NCI-H2171 (cell line): ENCODE data around the gene RXFP1.
"Not testable (repeated sequence)": the region's sequence is repeated elsewhere in the genome, so short reads cannot be mapped to it uniquely, and the experiment has no call there.

ENCODE experiments used
- DNase-seq: peaks from one replicate; lab custom pipeline; 2025; lab: John Stamatoyannopoulos, UW

RXFP1 gene

GRCh38 chr4:158617956-158618355 lies 96.3 kb downstream of the RXFP1 start:
- no peak for DNase-seq

GRCh38 chr4:158621729-158622128 lies 100.0 kb downstream of the RXFP1 start:
- DNase-seq, result no peak

- no peak for DNase-seq
These were observed 100.6 kb downstream of the RXFP1 start for GRCh38 chr4:158622251-158622650.

GRCh38 chr4:158624889-158625478 lies 103.3 kb downstream of the RXFP1 start:
- peak; percentile 1 for DNase-seq

DNA sequence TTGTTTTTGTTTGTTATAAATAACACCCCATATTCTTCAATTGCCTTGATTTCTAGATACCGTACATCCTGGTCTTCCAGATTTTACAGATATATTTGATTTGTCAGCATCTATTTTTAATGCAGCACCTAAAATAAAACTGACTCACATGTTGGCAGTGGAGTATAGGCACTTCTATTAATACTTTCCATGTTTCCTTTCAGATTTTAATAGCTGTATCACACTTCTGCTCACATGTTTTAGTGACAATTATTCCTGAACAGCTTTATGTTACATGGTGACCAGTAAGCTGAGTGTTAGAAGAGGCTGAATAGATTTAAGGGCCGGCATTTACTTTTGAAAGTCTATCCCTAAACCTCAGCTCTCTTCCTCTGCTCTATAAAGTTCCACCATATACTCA lies 103.9 kb downstream of the RXFP1 start:
- no peak for DNase-seq

- no peak for DNase-seq
These were observed 109.2 kb downstream of the RXFP1 start for GRCh38 chr4:158630893-158631292.

DNA sequence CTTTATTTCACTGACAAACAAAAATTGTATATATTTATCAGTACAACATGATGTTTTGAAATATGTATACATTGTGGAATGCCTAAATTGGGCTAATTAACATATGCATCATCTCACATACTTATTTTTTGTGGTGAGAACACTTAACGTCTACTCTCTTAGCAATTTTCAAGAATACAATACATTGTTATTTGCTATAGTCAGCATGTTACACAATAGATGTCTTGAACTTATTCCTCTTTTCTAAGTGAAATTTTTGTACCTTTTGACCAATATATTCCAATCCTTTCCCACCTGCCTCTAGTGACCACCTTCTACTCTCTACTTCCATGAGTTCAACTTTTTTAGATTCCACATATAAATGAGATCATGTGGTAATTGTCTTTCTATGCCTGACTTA lies 114.9 kb downstream of the RXFP1 start:
- no peak for DNase-seq

DNA sequence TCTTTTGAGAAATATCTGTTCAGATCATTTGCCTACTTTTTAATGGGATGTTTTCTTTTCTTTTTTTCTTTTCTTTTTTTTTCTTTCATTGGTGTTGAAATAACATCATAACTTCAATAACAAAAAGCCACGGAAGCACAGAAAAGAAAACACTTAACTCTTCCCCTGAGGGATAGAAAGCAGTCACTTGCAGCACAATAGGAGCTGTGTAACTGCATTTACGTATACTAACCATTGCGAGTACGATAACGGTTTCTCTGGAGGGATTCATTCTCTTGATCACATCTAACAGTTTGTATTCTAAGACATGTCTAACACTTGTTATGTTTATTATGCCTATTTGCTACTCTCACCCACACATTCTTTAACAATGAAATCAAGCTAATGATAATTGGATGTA lies 122.7 kb downstream of the RXFP1 start:
- no peak for DNase-seq

- DNase-seq, result no peak
These were observed 123.1 kb downstream of the RXFP1 start for GRCh38 chr4:158644760-158645159.

DNA sequence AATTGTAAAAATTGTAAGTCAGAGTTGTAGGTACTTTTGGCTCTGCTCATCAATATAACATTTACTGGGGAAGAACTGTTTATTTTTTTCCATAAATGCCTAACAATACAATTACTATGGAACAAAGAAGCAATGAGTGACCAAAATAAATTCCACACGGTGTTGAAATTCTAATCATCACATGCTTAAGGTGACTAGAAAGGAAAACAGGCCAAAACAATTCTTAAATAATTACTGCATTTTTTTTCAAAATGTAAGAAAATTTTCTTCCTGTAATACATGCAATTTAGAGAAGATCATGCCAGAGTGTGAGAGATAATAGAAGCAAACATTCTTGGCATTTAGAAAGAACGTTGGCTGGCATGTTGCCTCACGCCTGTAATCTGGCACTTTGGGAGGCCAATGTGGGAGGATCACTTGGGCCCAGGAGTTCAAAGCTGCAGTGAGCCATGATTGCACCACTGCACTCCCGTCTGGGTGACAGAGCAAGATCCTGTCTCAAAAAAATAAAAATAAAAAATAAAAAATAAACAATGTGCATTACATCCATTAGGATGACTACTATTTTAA lies 127.5 kb downstream of the RXFP1 start:
- no peak for DNase-seq

- no peak for DNase-seq
These were observed 131.2 kb downstream of the RXFP1 start for GRCh38 chr4:158652920-158653319.

DNA sequence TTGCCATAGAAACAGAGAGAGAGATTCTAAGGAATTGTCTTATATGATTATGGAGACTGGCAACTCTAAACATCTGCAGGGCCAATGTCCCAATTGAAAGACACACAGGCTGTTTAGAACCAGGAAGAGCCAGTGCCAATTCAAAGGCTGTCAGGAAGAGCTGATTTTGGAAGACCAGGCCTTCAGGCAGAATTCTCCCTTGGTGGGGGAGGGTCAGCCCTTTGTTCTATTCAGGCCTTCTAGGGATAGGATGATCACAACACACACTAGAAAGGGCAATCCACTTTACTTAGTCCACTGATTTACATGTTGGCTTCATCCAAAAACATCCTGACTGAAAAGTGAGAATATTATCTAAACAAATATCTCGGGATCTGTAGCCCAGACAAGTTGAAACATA lies 134.8 kb downstream of the RXFP1 start:
- no peak for DNase-seq

DNA sequence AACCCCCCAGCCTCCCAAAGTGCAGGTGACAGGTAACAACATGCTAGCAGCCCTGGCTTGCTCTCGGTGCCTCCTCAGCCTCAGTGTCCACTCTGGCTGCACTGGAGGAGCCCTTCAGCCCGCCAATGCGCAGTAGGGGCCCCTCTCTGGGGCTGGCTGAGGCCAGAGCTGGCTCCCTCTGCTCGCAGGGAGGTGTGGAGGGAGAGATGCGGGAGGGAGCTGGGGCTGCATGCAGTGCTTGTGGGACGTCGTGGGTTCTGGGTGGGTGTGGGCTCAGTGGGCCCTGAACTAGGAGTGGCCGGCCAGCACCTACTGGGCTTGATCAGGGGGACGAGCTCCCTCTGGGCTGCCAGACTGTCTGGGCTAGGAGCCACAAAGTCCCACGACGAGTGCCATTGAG lies 135.6 kb downstream of the RXFP1 start:
- DNase-seq, result no peak

DNA sequence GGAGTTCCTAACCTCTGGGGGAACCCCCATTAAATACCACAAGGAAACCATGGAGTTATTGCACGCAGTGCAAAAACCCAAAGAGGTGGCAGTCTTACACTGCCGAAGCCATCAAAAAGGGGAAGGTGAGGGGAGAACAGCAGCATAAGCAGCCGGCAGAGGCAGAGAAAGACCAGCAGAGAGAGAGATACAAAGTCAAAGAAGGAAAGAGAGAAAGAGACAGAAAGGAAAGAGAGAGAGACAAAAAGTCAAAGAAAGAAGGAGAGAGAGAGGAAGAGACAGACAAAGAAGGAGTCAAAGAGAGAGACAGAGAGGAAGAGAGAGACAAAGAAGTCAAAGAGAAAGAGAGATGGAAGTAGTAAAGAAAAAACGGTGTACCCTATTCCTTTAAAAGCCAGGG lies 141.6 kb downstream of the RXFP1 start:
- DNase-seq, result not testable (repeated sequence)

- DNase-seq, result not testable (repeated sequence)
These were observed 142.3 kb downstream of the RXFP1 start for GRCh38 chr4:158663707-158664625.

GRCh38 chr4:158664806-158665205 lies 143.1 kb downstream of the RXFP1 start:
- DNase-seq, result no peak

- no peak for DNase-seq
These were observed 145.2 kb downstream of the RXFP1 start for GRCh38 chr4:158666892-158667291.

DNA sequence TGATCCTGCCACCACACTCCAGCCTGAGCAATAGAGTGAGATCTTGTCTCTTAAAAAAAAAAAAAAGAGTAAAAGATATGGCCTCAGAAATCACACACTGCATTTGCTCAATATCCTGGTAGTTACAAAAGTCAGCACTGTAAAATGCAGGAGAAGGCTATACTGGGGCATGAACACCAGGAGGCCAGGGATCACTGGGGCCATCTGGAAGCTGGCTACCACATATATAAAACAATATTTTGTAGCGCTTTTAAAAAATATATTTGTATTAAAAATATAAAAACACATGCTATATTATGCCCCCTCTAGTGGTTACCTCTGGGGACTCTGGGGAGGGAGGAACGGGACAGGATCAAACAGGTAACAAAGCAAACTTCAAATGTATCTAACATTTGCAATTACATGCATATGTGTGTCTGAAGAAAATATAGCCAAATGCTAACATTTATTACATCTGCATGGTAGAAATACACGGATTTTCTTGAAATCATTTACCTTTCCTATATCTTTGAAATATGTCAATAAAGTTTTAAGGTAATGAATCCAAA lies 146.0 kb downstream of the RXFP1 start:
- DNase-seq, result no peak

DNA sequence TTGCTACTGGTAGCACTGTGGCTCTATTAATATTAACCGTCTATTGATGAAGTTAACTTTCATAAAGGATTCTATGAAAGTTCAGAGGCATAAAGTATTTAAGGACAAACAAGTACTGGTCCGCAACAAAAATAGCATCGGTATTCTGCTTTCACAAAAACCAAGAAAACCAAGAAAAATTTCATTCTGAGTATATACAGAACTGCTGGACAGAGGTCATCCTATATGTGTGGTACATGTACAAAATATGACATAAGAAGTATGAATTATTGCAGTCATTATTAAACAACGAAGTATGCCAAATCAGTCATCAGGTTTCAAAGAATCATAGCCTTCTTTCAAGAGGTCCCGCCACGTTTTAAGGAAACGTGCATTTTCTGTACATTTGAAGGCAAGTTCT lies 147.6 kb downstream of the RXFP1 start:
- DNase-seq, result no peak

- no peak for DNase-seq
These were observed 149.4 kb downstream of the RXFP1 start for GRCh38 chr4:158670975-158671664.

DNA sequence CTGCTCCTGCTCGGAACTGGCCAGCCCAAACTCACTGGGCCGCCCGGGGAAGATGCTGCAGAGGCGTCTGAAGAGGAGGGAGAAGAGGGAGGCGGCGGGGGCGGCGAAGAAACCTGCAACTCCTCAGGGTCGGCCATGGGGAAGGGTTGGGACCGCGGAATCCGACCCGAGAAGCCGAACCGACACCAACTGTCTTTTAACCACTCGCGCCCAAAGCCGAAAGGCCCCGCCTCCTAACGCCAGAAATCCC lies 149.9 kb downstream of the RXFP1 start, which contains the start of gene C4orf46:
TSS of gene C4orf46 (minus strand) at position 223 of the 250 bp plus-strand sequence. CDS start at position 137, 86 bp downstream.
- DNase-seq, result no peak
